ENCODE results near the gene DNAJC27.

The DNAJC27 gene

GRCh38 chr2:24914713-24915112 lies 57.0 kb downstream of the DNAJC27 start:
- no peak overlapping the region for H3K4me3 ChIP-seq (ENCODE audit: low read depth, low read length)
- TF ChIP-seq CTCF (IDR thresholded peaks at IDR 0.05; ENCODE audit: low read depth, low read length), result no peak
- in situ Hi-C loops (cut with HindIII; ENCODE audit: low sequenced_read_pairs), result no loop called here
- DNase-seq (ENCODE audit: low read depth, low spot score), result no peak

DNA sequence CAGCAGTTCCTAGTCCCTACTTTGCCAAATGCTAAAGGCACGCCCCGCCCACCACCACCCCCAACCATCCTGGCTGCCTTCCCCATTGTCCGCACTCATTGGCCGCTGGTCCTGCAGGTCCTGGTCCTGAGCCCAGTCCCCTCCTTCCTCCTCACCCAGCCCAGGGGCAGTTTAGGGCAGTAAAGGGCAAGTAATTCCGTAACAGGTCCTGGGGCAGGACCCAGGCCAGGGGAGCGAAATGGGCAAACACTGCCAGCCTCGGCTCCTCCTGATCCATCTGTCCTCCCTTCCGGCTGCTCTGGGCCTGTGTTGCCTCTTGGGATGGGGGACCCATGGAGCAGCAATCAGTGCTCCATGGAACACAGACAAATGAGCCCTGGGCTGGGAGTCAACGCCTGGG lies 57.8 kb downstream of the DNAJC27 start:
- no peak overlapping the region for H3K4me3 ChIP-seq (ENCODE audit: low read depth, low read length)
- in situ Hi-C loops (cut with HindIII; ENCODE audit: low sequenced_read_pairs), result no loop called here
- no peak for TF ChIP-seq CTCF (IDR thresholded peaks at IDR 0.05; ENCODE audit: low read depth, low read length)
- no peak for DNase-seq (ENCODE audit: low read depth, low spot score)

GRCh38 chr2:24912986-24913385 lies 58.8 kb downstream of the DNAJC27 start:
- no peak for DNase-seq (ENCODE audit: low read depth, low spot score)
- in situ Hi-C loops (cut with HindIII; ENCODE audit: low sequenced_read_pairs), result no loop called here
- no peak for TF ChIP-seq CTCF (IDR thresholded peaks at IDR 0.05; ENCODE audit: low read depth, low read length)
- no peak overlapping the region for H3K4me3 ChIP-seq (ENCODE audit: low read depth, low read length)

DNA sequence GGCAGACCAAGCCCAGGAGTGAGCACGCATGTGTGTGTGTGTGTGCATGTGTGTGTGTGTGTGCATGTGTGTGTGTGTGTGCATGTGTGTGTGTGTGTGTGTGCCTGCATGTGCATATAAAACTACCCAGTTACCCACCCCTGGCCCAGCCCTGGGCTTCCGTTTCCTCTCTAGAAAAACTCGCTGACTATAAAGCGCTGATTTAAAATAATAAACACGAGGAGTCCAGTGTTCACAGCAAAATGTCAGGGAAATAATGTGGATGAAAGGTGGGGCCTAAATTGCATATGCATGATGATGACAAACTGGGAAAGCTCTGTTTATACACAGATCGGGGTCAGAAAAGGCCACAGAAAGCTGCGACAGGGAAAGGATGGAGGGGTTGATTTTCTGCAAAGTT lies 59.2 kb downstream of the DNAJC27 start:
- in situ Hi-C loops (cut with HindIII; ENCODE audit: low sequenced_read_pairs), result no loop called here
- no peak for DNase-seq (ENCODE audit: low read depth, low spot score)
- no peak overlapping the region for H3K4me3 ChIP-seq (ENCODE audit: low read depth, low read length)
- TF ChIP-seq CTCF (IDR thresholded peaks at IDR 0.05; ENCODE audit: low read depth, low read length), result no peak

- H3K4me3 ChIP-seq (ENCODE audit: low read depth, low read length), result no peak overlapping the region
- no peak for DNase-seq (ENCODE audit: low read depth, low spot score)
- no peak for TF ChIP-seq CTCF (IDR thresholded peaks at IDR 0.05; ENCODE audit: low read depth, low read length)
- in situ Hi-C loops (cut with HindIII; ENCODE audit: low sequenced_read_pairs), result no loop called here
Observed at GRCh38 chr2:24910245-24910644, 61.5 kb downstream of the DNAJC27 start.

DNA sequence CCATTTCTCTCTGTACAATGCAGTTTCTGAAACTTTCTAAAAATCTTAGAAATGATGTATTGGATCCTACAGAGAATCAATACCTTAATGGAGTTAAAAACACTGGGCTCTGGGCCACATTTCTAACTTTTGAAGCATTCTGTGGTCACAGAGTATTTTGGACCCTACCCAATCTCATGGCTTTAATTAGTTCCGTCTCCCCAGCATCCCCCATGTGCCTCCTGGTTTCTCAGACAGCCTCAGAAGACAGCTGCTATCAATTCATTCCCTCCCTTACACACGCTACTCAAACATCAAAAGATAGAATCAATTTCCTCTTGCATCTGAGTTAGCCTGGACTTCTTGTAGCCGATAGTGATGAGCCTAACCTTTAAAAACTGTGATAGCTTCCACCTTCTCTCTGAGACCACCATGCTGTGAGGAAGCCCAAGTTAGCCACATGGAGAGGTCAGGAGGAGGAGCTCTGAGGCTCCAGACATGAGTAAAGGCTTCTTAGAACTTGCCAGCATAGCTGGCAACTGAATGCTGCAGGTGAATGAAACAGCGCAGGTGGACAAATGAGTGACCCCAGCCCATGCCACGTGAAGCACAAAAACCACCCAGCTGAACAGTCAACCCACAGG lies 62.1 kb downstream of the DNAJC27 start:
- in situ Hi-C loops (cut with HindIII; ENCODE audit: low sequenced_read_pairs), result no loop called here
- peak; percentile 58 for DNase-seq (ENCODE audit: low read depth, low spot score)
- no peak for TF ChIP-seq CTCF (IDR thresholded peaks at IDR 0.05; ENCODE audit: low read depth, low read length)
- H3K4me3 ChIP-seq (ENCODE audit: low read depth, low read length), result no peak overlapping the region

Data from astrocyte of the spinal cord (primary cell).